ENCODE data around the gene PSMF1.

DNA sequence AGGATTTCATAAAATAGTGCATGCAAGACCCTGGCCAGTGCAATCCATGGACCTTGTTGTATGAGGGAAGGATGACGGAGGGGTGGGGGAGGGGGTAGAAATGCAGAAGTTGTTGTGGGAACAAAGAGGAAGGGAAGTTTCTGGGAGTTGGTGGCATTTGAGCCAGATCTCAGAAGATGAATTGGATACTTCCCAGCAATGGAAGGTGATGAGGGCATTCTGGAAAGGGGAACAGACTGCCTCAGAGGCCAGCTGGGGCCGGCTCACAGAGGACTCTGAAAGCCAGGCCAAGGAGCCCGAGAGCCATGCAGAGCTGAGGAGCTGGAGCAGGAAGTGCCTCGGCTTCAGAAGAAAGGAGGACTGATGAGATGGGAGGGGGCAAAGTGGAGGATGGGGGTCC is 63.7 kb downstream of the PSMF1 start:
- no peak for TF ChIP-seq POLR2A (IDR thresholded peaks at IDR 0.05)
- TF ChIP-seq, protein P1, sequence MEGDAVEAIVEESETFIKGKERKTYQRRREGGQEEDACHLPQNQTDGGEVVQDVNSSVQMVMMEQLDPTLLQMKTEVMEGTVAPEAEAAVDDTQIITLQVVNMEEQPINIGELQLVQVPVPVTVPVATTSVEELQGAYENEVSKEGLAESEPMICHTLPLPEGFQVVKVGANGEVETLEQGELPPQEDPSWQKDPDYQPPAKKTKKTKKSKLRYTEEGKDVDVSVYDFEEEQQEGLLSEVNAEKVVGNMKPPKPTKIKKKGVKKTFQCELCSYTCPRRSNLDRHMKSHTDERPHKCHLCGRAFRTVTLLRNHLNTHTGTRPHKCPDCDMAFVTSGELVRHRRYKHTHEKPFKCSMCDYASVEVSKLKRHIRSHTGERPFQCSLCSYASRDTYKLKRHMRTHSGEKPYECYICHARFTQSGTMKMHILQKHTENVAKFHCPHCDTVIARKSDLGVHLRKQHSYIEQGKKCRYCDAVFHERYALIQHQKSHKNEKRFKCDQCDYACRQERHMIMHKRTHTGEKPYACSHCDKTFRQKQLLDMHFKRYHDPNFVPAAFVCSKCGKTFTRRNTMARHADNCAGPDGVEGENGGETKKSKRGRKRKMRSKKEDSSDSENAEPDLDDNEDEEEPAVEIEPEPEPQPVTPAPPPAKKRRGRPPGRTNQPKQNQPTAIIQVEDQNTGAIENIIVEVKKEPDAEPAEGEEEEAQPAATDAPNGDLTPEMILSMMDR (IDR thresholded peaks at IDR 0.05), result no peak
